HepG2 (cell line): ENCODE results near the gene CALD1.

Source experiments
- ADNP ChIP-seq: sonication (generic); formaldehyde crosslinking; IDR thresholded peaks from 2 replicates; pipeline ENCODE4 v1.4.0; 2020; ENCODE audit warnings: missing genetic modification reagents
- CBFB ChIP-seq: sonication (generic); formaldehyde crosslinking; IDR thresholded peaks from 2 replicates; pipeline ENCODE4 v1.4.0; 2020; ENCODE audit warnings: missing genetic modification reagents
- DR1 ChIP-seq: sonication (generic); formaldehyde crosslinking; IDR thresholded peaks from 2 replicates; pipeline ENCODE4 v1.8.0; 2021; ENCODE audit warnings: mild to moderate bottlenecking, missing genetic modification reagents, inconsistent platforms
- GABPA ChIP-seq, 2 experiments: IDR thresholded peaks; 2 replicates each; pipeline ENCODE4 v1.6.1; 2011 to 2016; ENCODE audit warnings: low read depth in 2 of 2, low read length in 1 of 2, missing biosample characterization in 1 of 2, missing genetic modification characterization in 1 of 2
- GTF3A ChIP-seq: sonication (generic); formaldehyde crosslinking; conservative IDR thresholded peaks from 2 replicates; pipeline ENCODE4 v1.4.0; 2020; ENCODE audit warnings: mild to moderate bottlenecking, missing genetic modification reagents
- HNF4G ChIP-seq, 2 experiments: sonication (generic) in 1 of 2; formaldehyde crosslinking in 1 of 2; IDR thresholded peaks; 2 replicates each; pipeline versions ENCODE4 v1.4.0 to v1.6.1; 2011 to 2020; ENCODE audit warnings: borderline replicate concordance in 2 of 2, low read depth in 2 of 2, mild to moderate bottlenecking in 2 of 2, low read length in 1 of 2, missing genetic modification reagents in 1 of 2, moderate library complexity in 1 of 2
- JUND ChIP-seq: sonication (generic); formaldehyde crosslinking; IDR thresholded peaks from 2 replicates; pipeline ENCODE4 v1.8.0; 2022; ENCODE audit warnings: mild to moderate bottlenecking, missing genetic modification reagents
- TEAD2 ChIP-seq: sonication (generic); formaldehyde crosslinking; IDR thresholded peaks from 2 replicates; pipeline ENCODE4 v1.9.0; 2021; ENCODE audit warnings: missing genetic modification reagents
- ZNF274 ChIP-seq: sonication (generic); formaldehyde crosslinking; IDR thresholded peaks from 2 replicates; pipeline ENCODE4 v1.5.1; 2020; ENCODE audit warnings: mild to moderate bottlenecking, missing genetic modification reagents
- TF ChIP-seq, protein P1 (sequence below): conservative IDR thresholded peaks from 2 replicates; pipeline ENCODE4 v1.6.1; 2018; ENCODE audit warnings: missing genetic modification reagents
- TF ChIP-seq, protein P2 (sequence below): sonication (generic); formaldehyde crosslinking; IDR thresholded peaks from 2 replicates; pipeline ENCODE4 v1.5.0; 2020; ENCODE audit warnings: mild to moderate bottlenecking, missing genetic modification reagents, moderate library complexity
- TF ChIP-seq, protein P3 (sequence below): sonication (generic); formaldehyde crosslinking; IDR thresholded peaks from 2 replicates; pipeline ENCODE4 v1.8.1; 2023; ENCODE audit warnings: mild to moderate bottlenecking, missing genetic modification reagents
- TF ChIP-seq, protein P4 (sequence below): sonication (generic); formaldehyde crosslinking; IDR thresholded peaks from 2 replicates; pipeline ENCODE4 v1.9.0; 2021; ENCODE audit warnings: missing genetic modification reagents, borderline replicate concordance
- TF ChIP-seq, protein P5 (sequence below): sonication (generic); formaldehyde crosslinking; IDR thresholded peaks from 2 replicates; pipeline ENCODE4 v1.8.0; 2022; ENCODE audit warnings: low read depth, missing genetic modification reagents

DNA sequence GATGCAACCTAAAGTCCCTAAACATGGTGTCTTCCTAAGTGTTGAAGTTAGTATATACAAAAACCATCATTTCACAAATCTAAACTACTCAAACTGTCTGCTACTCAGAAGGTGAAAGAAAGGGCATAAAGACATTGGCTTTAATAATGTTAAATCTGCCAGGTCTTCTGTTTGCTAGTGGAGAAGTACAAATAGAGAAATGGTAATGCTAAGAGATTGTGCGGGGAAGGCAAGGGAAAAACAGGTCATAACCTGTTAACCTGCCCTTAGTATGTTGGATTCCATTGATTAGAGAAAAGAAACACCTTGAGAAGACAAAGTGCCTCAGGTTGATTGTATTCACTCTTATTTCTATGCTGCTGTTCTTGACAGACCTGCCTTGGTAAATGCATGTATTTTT is 80.3 kb downstream of the CALD1 start:
- TF ChIP-seq JUND (CRISPR knock-in tag) = no peak
- TF ChIP-seq, protein P1, sequence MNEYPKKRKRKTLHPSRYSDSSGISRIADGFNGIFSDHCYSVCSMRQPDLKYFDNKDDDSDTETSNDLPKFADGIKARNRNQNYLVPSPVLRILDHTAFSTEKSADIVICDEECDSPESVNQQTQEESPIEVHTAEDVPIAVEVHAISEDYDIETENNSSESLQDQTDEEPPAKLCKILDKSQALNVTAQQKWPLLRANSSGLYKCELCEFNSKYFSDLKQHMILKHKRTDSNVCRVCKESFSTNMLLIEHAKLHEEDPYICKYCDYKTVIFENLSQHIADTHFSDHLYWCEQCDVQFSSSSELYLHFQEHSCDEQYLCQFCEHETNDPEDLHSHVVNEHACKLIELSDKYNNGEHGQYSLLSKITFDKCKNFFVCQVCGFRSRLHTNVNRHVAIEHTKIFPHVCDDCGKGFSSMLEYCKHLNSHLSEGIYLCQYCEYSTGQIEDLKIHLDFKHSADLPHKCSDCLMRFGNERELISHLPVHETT = no peak
- no peak for TF ChIP-seq ADNP
- TF ChIP-seq TEAD2 (CRISPR knock-in tag) = no peak
- TF ChIP-seq CBFB = no peak
- TF ChIP-seq, protein P2, sequence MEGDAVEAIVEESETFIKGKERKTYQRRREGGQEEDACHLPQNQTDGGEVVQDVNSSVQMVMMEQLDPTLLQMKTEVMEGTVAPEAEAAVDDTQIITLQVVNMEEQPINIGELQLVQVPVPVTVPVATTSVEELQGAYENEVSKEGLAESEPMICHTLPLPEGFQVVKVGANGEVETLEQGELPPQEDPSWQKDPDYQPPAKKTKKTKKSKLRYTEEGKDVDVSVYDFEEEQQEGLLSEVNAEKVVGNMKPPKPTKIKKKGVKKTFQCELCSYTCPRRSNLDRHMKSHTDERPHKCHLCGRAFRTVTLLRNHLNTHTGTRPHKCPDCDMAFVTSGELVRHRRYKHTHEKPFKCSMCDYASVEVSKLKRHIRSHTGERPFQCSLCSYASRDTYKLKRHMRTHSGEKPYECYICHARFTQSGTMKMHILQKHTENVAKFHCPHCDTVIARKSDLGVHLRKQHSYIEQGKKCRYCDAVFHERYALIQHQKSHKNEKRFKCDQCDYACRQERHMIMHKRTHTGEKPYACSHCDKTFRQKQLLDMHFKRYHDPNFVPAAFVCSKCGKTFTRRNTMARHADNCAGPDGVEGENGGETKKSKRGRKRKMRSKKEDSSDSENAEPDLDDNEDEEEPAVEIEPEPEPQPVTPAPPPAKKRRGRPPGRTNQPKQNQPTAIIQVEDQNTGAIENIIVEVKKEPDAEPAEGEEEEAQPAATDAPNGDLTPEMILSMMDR = no peak
- no peak for TF ChIP-seq DR1 (CRISPR knock-in tag)
- TF ChIP-seq, protein P3, sequence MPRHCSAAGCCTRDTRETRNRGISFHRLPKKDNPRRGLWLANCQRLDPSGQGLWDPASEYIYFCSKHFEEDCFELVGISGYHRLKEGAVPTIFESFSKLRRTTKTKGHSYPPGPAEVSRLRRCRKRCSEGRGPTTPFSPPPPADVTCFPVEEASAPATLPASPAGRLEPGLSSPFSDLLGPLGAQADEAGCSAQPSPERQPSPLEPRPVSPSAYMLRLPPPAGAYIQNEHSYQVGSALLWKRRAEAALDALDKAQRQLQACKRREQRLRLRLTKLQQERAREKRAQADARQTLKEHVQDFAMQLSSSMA (CRISPR knock-in tag) = no peak
- TF ChIP-seq GTF3A (CRISPR knock-in tag) = no peak
- no peak for TF ChIP-seq GABPA (IDR thresholded peaks at IDR 0.05; ENCODE audit: low read depth, low read length)
- TF ChIP-seq GABPA (CRISPR knock-in tag; IDR thresholded peaks at IDR 0.05; ENCODE audit: low read depth) = no peak
- TF ChIP-seq, protein P4, sequence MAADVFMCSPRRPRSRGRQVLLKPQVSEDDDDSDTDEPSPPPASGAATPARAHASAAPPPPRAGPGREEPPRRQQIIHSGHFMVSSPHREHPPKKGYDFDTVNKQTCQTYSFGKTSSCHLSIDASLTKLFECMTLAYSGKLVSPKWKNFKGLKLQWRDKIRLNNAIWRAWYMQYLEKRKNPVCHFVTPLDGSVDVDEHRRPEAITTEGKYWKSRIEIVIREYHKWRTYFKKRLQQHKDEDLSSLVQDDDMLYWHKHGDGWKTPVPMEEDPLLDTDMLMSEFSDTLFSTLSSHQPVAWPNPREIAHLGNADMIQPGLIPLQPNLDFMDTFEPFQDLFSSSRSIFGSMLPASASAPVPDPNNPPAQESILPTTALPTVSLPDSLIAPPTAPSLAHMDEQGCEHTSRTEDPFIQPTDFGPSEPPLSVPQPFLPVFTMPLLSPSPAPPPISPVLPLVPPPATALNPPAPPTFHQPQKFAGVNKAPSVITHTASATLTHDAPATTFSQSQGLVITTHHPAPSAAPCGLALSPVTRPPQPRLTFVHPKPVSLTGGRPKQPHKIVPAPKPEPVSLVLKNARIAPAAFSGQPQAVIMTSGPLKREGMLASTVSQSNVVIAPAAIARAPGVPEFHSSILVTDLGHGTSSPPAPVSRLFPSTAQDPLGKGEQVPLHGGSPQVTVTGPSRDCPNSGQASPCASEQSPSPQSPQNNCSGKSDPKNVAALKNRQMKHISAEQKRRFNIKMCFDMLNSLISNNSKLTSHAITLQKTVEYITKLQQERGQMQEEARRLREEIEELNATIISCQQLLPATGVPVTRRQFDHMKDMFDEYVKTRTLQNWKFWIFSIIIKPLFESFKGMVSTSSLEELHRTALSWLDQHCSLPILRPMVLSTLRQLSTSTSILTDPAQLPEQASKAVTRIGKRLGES (CRISPR knock-in tag) = no peak
- no peak for TF ChIP-seq ZNF274
- no peak for TF ChIP-seq HNF4G (IDR thresholded peaks at IDR 0.05; ENCODE audit: borderline replicate concordance, low read depth, low read length)
- no peak for TF ChIP-seq HNF4G (CRISPR knock-in tag; IDR thresholded peaks at IDR 0.05; ENCODE audit: borderline replicate concordance, low read depth)
- TF ChIP-seq, protein P5, sequence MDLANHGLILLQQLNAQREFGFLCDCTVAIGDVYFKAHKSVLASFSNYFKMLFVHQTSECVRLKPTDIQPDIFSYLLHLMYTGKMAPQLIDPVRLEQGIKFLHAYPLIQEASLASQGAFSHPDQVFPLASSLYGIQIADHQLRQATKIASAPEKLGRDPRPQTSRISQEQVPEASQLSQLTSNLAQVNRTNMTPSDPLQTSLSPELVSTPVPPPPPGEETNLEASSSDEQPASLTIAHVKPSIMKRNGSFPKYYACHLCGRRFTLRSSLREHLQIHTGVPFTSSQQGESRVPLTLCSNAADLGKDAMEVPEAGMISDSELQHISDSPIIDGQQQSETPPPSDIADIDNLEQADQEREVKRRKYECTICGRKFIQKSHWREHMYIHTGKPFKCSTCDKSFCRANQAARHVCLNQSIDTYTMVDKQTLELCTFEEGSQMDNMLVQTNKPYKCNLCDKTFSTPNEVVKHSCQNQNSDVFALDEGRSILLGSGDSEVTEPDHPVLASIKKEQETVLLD (CRISPR knock-in tag) = no peak
